ENCODE results near the gene PLA2G4A. TPM values are rescaled to one million over a fixed set of nuclear protein-coding genes. Genes with fewer than 3 reads are reported as not detected.

The PLA2G4A gene
- polyA plus RNA-seq, 1 of the 3 experiments (the other 2 are of a cell fraction), result 0.26 TPM

GRCh38 chr1:186901631-186902030 is 72.9 kb downstream of the PLA2G4A start:
- CTCF ChIA-PET, result no interaction called here
- H2AFZ ChIP-seq (ENCODE audit: low read depth), result no peak overlapping the region
- no peak overlapping the region for H3K9ac ChIP-seq
- no peaks in the 10 kb centered on the region for H3K27me3 ChIP-seq (ENCODE audit: insufficient read depth)
- no peak overlapping the region for H3K4me2 ChIP-seq
- TF ChIP-seq NFIC (IDR thresholded peaks at IDR 0.05; ENCODE audit: borderline replicate concordance) (no peak), MXI1 (IDR thresholded peaks at IDR 0.05; ENCODE audit: low read depth, low read length) (no peak), TEAD4 (IDR thresholded peaks at IDR 0.05; ENCODE audit: borderline replicate concordance, insufficient read depth) (no peak), ZBTB33 (IDR thresholded peaks at IDR 0.05; ENCODE audit: borderline replicate concordance, low read depth) (no peak), FOXM1 (IDR thresholded peaks at IDR 0.05; ENCODE audit: low read depth) (no peak), FOXJ3 (CRISPR knock-in tag; IDR thresholded peaks at IDR 0.05) (no peak), MEF2A (IDR thresholded peaks at IDR 0.05; ENCODE audit: borderline replicate concordance, low read depth) (no peak), CHD2 (IDR thresholded peaks at IDR 0.05; ENCODE audit: low read length, partially characterized antibody) (no peak), POLR2AphosphoS5 (IDR thresholded peaks at IDR 0.05; ENCODE audit: low read depth, low read length) (no peak), RCOR1 (IDR thresholded peaks at IDR 0.05; ENCODE audit: low read length) (no peak), GATA2 (CRISPR knock-in tag; IDR thresholded peaks at IDR 0.05) (no peak)
- no peak for DNase-seq
- POLR2A ChIA-PET, result no interaction called here
- no peaks in the 10 kb centered on the region for H3K36me3 ChIP-seq (replicated peaks in 1 of 2; ENCODE audit: control insufficient read depth in 1 of 2, insufficient read depth in 2 of 2, low read length in 1 of 2)
- H3F3A ChIP-seq (replicated peaks; ENCODE audit: insufficient read depth), result no peaks in the 10 kb centered on the region
- H3K4me3 ChIP-seq (ENCODE audit: low read depth in 2 of 2, low read length in 1 of 2), result no peak overlapping the region
- no peaks in the 10 kb centered on the region for H3K9me2 ChIP-seq
- no peaks in the 10 kb centered on the region for H3K9me3 ChIP-seq
- H3K4me1 ChIP-seq (ENCODE audit: control insufficient read depth in 1 of 2, insufficient read depth in 2 of 2, low read depth in 1 of 2, low read length in 1 of 2), result peaks cover 0 to 5% of the 10 kb centered on the region in 2 experiments; a peak in 2 of 4 replicates
- no peak overlapping the region for H3K27ac ChIP-seq (ENCODE audit: low read depth in 2 of 2, low read length in 1 of 2)
- no peaks in the 10 kb centered on the region for H4K20me1 ChIP-seq (ENCODE audit: insufficient read depth)
- H3K79me2 ChIP-seq (ENCODE audit: insufficient read depth), result no peaks in the 10 kb centered on the region

- H3K36me3 ChIP-seq (replicated peaks in 1 of 2; ENCODE audit: control insufficient read depth in 1 of 2, insufficient read depth in 2 of 2, low read length in 1 of 2), result no peaks in the 10 kb centered on the region
- no peaks in the 10 kb centered on the region for H3F3A ChIP-seq (replicated peaks; ENCODE audit: insufficient read depth)
- TF ChIP-seq SMC3 (IDR thresholded peaks at IDR 0.05; ENCODE audit: low read depth, low read length) (no peak), PBX3 (IDR thresholded peaks at IDR 0.05) (no peak), SIN3A (IDR thresholded peaks at IDR 0.05; ENCODE audit: borderline replicate concordance, low read depth, low read length) (no peak), ZBTB33 (IDR thresholded peaks at IDR 0.05; ENCODE audit: borderline replicate concordance, low read depth) (no peak), NRF1 (IDR thresholded peaks at IDR 0.05; ENCODE audit: low read depth, low read length) (no peak), NFIC (IDR thresholded peaks at IDR 0.05; ENCODE audit: borderline replicate concordance) (no peak), CHD2 (IDR thresholded peaks at IDR 0.05; ENCODE audit: low read length, partially characterized antibody) (no peak), POLR2AphosphoS5 (IDR thresholded peaks at IDR 0.05; ENCODE audit: low read depth, low read length) (no peak), USF2 (IDR thresholded peaks at IDR 0.05; ENCODE audit: borderline replicate concordance, low read depth, low read length) (no peak)
- no peak overlapping the region for H3K27ac ChIP-seq (ENCODE audit: low read depth in 2 of 2, low read length in 1 of 2)
- no peak overlapping the region for H3K4me3 ChIP-seq (ENCODE audit: low read depth in 2 of 2, low read length in 1 of 2)
- ChIA-PET POLR2A (no interaction called here), CTCF (no interaction called here)
- H3K9ac ChIP-seq, result no peak overlapping the region
- no peaks in the 10 kb centered on the region for H3K79me2 ChIP-seq (ENCODE audit: insufficient read depth)
- no peaks in the 10 kb centered on the region for H3K27me3 ChIP-seq (ENCODE audit: insufficient read depth)
- 59% methylated on average over 7 of the region's 7 CpGs for WGBS (ENCODE audit: low lambda C conversion rate)
- no peak for DNase-seq
- no peak overlapping the region for H2AFZ ChIP-seq (ENCODE audit: low read depth)
- H3K4me1 ChIP-seq (ENCODE audit: control insufficient read depth in 1 of 2, insufficient read depth in 2 of 2, low read depth in 1 of 2, low read length in 1 of 2), result no peaks in the 10 kb centered on the region; a peak in 2 of 4 replicates
- H3K4me2 ChIP-seq, result no peak overlapping the region
- no peaks in the 10 kb centered on the region for H3K9me2 ChIP-seq
- H4K20me1 ChIP-seq (ENCODE audit: insufficient read depth), result no peaks in the 10 kb centered on the region
- no peaks in the 10 kb centered on the region for H3K9me3 ChIP-seq
These were observed 74.8 kb downstream of the PLA2G4A start for GRCh38 chr1:186903374-186904136.
